ENCODE data around the gene NEU2. TPM values are rescaled to one million over a fixed set of nuclear protein-coding genes. Genes with fewer than 3 reads are reported as not detected.

Gene NEU2
- total RNA-seq = not detected

GRCh38 chr2:233032551-233033320, at the start of gene NEU2:
Gene NEU2 (plus strand): TSS chr2:233032672. CDS start chr2:233032672, 0 bp downstream.

GRCh38 chr2:233013027-233013461, 19.4 kb upstream of the NEU2 start, which contains the start of gene NGEF:
Gene NGEF (minus strand): TSS chr2:233013256. CDS start chr2:232974890, 38,366 bp downstream.

GRCh38 chr2:233059797-233060500, 27.5 kb downstream of the NEU2 start, which contains the start of gene INPP5D:
Gene INPP5D (plus strand): TSS chr2:233060342. CDS start chr2:233060479, 137 bp downstream.

Other genes starting within 250 kb of the NEU2 start
- gene SNORC, start 162.4 kb upstream of the NEU2 start, total RNA-seq = 0.55 TPM
- 10.0 TPM for gene NGEF, start 19.4 kb upstream of the NEU2 start, total RNA-seq
- gene INPP5D, start 27.7 kb downstream of the NEU2 start, total RNA-seq = 8.0 TPM
- 49.8 TPM for gene ATG16L1, start 219.0 kb downstream of the NEU2 start, total RNA-seq